HG02970 (cell line): ENCODE results near the gene PIAS4.

ENCODE experiments used
- ATAC-seq: cut with Tn5 transposase; IDR thresholded peaks from one replicate; pipeline ENCODE4 v1.9.1; 2021; ENCODE audit warnings: mild to moderate bottlenecking, moderate library complexity, moderate number of reproducible peaks; ENCODE audit not compliant: unreplicated experiment, low FRiP score

Gene PIAS4

GRCh38 chr19:4068047-4068966 is 60.8 kb downstream of the PIAS4 start:
- no peak for ATAC-seq

- no peak for ATAC-seq
These were observed 61.9 kb downstream of the PIAS4 start for GRCh38 chr19:4069331-4069959.

- ATAC-seq = no peak
These were observed 64.1 kb downstream of the PIAS4 start for GRCh38 chr19:4071610-4072009.

- ATAC-seq = no peak
These were observed 67.8 kb downstream of the PIAS4 start for GRCh38 chr19:4075373-4075772.

- ATAC-seq = no peak
These were observed 69.5 kb downstream of the PIAS4 start for GRCh38 chr19:4077007-4077374.

GRCh38 chr19:4077800-4078684 is 70.5 kb downstream of the PIAS4 start:
- ATAC-seq = no peak

GRCh38 chr19:4080473-4080872 is 72.9 kb downstream of the PIAS4 start:
- ATAC-seq = no peak

GRCh38 chr19:4081441-4082129 is 74.0 kb downstream of the PIAS4 start:
- ATAC-seq = no peak

GRCh38 chr19:4082172-4082571 is 74.6 kb downstream of the PIAS4 start:
- ATAC-seq = no peak

GRCh38 chr19:4083677-4084546 is 76.4 kb downstream of the PIAS4 start:
- no peak for ATAC-seq

GRCh38 chr19:4084547-4084877 is 77.0 kb downstream of the PIAS4 start:
- ATAC-seq = no peak

GRCh38 chr19:4086411-4086867 is 78.9 kb downstream of the PIAS4 start:
- no peak for ATAC-seq

GRCh38 chr19:4087787-4088679 is 80.5 kb downstream of the PIAS4 start:
- no peak for ATAC-seq

- ATAC-seq = no peak
These were observed 81.4 kb downstream of the PIAS4 start for GRCh38 chr19:4088975-4089374.
